Mucosa of rectum (tissue), 2 donors: Measurements from ENCODE around the gene CTSS.
"Not testable (repeated sequence)": the region's sequence is repeated elsewhere in the genome, so short reads cannot be mapped to it uniquely, and the experiment has no call there.

ENCODE experiments used
- H3K27ac ChIP-seq, 2 donors: one replicate each; pipeline ENCODE4 v1.7.0; 2013; ENCODE audit warnings: inconsistent platforms in 2 of 2, low read depth in 2 of 2, low read length in 2 of 2
- H3K27me3 ChIP-seq, 2 donors: one replicate each; pipeline ENCODE4 v1.7.0; 2013; ENCODE audit warnings: low read length in 2 of 2; ENCODE audit not compliant: control insufficient read depth in 2 of 2, insufficient read depth in 2 of 2
- H3K36me3 ChIP-seq, 2 donors: one replicate each; pipeline ENCODE4 v1.7.0; 2013; ENCODE audit warnings: low read length in 2 of 2; ENCODE audit not compliant: control insufficient read depth in 2 of 2, insufficient read depth in 2 of 2
- H3K4me1 ChIP-seq, 2 donors: one replicate each; pipeline ENCODE4 v1.7.0; 2013; ENCODE audit warnings: low read length in 2 of 2, mild to moderate bottlenecking in 1 of 2; ENCODE audit not compliant: control insufficient read depth in 2 of 2, insufficient read depth in 2 of 2
- H3K4me3 ChIP-seq, 2 donors: one replicate each; pipeline ENCODE4 v1.7.0; 2013; ENCODE audit warnings: low read length in 2 of 2
- H3K9ac ChIP-seq, 2 donors: one replicate each; pipeline ENCODE4 v1.7.0; 2013; ENCODE audit warnings: low read length in 2 of 2, low read depth in 1 of 2, mild to moderate bottlenecking in 1 of 2
- H3K9me3 ChIP-seq, 2 donors: one replicate each; pipeline ENCODE4 v1.7.0; 2013; ENCODE audit warnings: low read length in 2 of 2; ENCODE audit not compliant: control insufficient read depth in 2 of 2
- donor health status: healthy.
- donor health status: Normal muscosa, but diverticular disease.

Gene CTSS

GRCh38 chr1:150799089-150799488 is 33.5 kb upstream of the CTSS start:
- Histone ChIP-seq H3K4me1 (no peaks in the 10 kb centered on the region), H3K36me3 (peaks cover 19 to 31% of the 10 kb centered on the region in 2 donors)

GRCh38 chr1:150798525-150798924 is 32.9 kb upstream of the CTSS start:
- H3K36me3 ChIP-seq, result peaks cover 19 to 31% of the 10 kb centered on the region in 2 donors

More at GRCh38 chr1:150799089-150799488, 33.5 kb upstream of the CTSS start:
- no peak overlapping the region for H3K4me3 ChIP-seq
- H3K27ac ChIP-seq, result no peak overlapping the region
- no peaks in the 10 kb centered on the region for H3K9me3 ChIP-seq
- H3K27me3 ChIP-seq, result no peaks in the 10 kb centered on the region
- H3K9ac ChIP-seq, result no peak overlapping the region

GRCh38 chr1:150796374-150796773 is 30.8 kb upstream of the CTSS start:
- H3K4me3 ChIP-seq, result no peak overlapping the region
- H3K36me3 ChIP-seq, result peaks cover 19 to 31% of the 10 kb centered on the region in 2 donors

More at GRCh38 chr1:150798525-150798924, 32.9 kb upstream of the CTSS start:
- no peaks in the 10 kb centered on the region for H3K27me3 ChIP-seq
- H3K9me3 ChIP-seq, result no peaks in the 10 kb centered on the region
- no peak overlapping the region for H3K27ac ChIP-seq
- H3K4me1 ChIP-seq, result no peaks in the 10 kb centered on the region
- H3K4me3 ChIP-seq, result no peak overlapping the region
- H3K9ac ChIP-seq, result no peak overlapping the region

GRCh38 chr1:150793778-150794177 is 28.2 kb upstream of the CTSS start:
- H3K27me3 ChIP-seq, H3K4me1 ChIP-seq, H3K4me3 ChIP-seq, H3K27ac ChIP-seq, H3K9ac ChIP-seq, H3K9me3 ChIP-seq: not testable (repeated sequence)
- peaks cover 17 to 23% of the 10 kb centered on the region in 2 donors for H3K36me3 ChIP-seq

More at GRCh38 chr1:150796374-150796773, 30.8 kb upstream of the CTSS start:
- no peaks in the 10 kb centered on the region for H3K9me3 ChIP-seq
- no peaks in the 10 kb centered on the region for H3K4me1 ChIP-seq
- no peaks in the 10 kb centered on the region for H3K27me3 ChIP-seq
- H3K27ac ChIP-seq, result no peak overlapping the region
- no peak overlapping the region for H3K9ac ChIP-seq

- Histone ChIP-seq H3K36me3 (peaks cover 11 to 17% of the 10 kb centered on the region in 2 donors), H3K9ac (no peak overlapping the region), H3K27ac (no peak overlapping the region), H3K27me3 (no peaks in the 10 kb centered on the region), H3K4me3 (no peak overlapping the region), H3K4me1 (no peaks in the 10 kb centered on the region), H3K9me3 (no peaks in the 10 kb centered on the region)
Measured at GRCh38 chr1:150793221-150793620, 27.6 kb upstream of the CTSS start.

GRCh38 chr1:150791585-150791984 is 26.0 kb upstream of the CTSS start:
- no peak overlapping the region for H3K9ac ChIP-seq
- H3K4me1 ChIP-seq, result no peaks in the 10 kb centered on the region
- H3K36me3 ChIP-seq, result peaks cover 3 to 9% of the 10 kb centered on the region in 2 donors
- no peak overlapping the region for H3K27ac ChIP-seq
- H3K27me3 ChIP-seq, result no peaks in the 10 kb centered on the region
- H3K4me3 ChIP-seq, result no peak overlapping the region
- no peaks in the 10 kb centered on the region for H3K9me3 ChIP-seq

GRCh38 chr1:150789396-150789795 is 23.8 kb upstream of the CTSS start:
- Histone ChIP-seq H3K36me3 (no peaks in the 10 kb centered on the region), H3K4me3 (no peak overlapping the region), H3K4me1 (no peaks in the 10 kb centered on the region), H3K9ac (no peak overlapping the region), H3K27ac (no peak overlapping the region), H3K27me3 (no peaks in the 10 kb centered on the region), H3K9me3 (no peaks in the 10 kb centered on the region)

GRCh38 chr1:150788946-150789345 is 23.4 kb upstream of the CTSS start:
- H3K9me3 ChIP-seq, result no peaks in the 10 kb centered on the region
- no peaks in the 10 kb centered on the region for H3K36me3 ChIP-seq
- no peaks in the 10 kb centered on the region for H3K27me3 ChIP-seq
- H3K9ac ChIP-seq, result no peak overlapping the region
- H3K27ac ChIP-seq, result no peak overlapping the region
- H3K4me1 ChIP-seq, result no peaks in the 10 kb centered on the region
- no peak overlapping the region for H3K4me3 ChIP-seq

GRCh38 chr1:150787455-150787854 is 21.9 kb upstream of the CTSS start:
- H3K4me3 ChIP-seq, result no peak overlapping the region
- no peaks in the 10 kb centered on the region for H3K36me3 ChIP-seq
- H3K4me1 ChIP-seq, result no peaks in the 10 kb centered on the region
- H3K27ac ChIP-seq, result no peak overlapping the region
- no peak overlapping the region for H3K9ac ChIP-seq
- H3K27me3 ChIP-seq, result no peaks in the 10 kb centered on the region
- H3K9me3 ChIP-seq, result no peaks in the 10 kb centered on the region

GRCh38 chr1:150780510-150780909 is 14.9 kb upstream of the CTSS start:
- Histone ChIP-seq H3K36me3 (no peaks in the 10 kb centered on the region), H3K4me3 (no peak overlapping the region), H3K9ac (no peak overlapping the region), H3K27me3 (no peaks in the 10 kb centered on the region), H3K27ac (no peak overlapping the region), H3K9me3 (no peaks in the 10 kb centered on the region), H3K4me1 (no peaks in the 10 kb centered on the region)

GRCh38 chr1:150778409-150778808 is 12.8 kb upstream of the CTSS start:
- Histone ChIP-seq H3K9ac (no peak overlapping the region), H3K27me3 (no peaks in the 10 kb centered on the region), H3K4me3 (no peak overlapping the region), H3K36me3 (no peaks in the 10 kb centered on the region), H3K4me1 (no peaks in the 10 kb centered on the region), H3K9me3 (no peaks in the 10 kb centered on the region), H3K27ac (no peak overlapping the region)
